Suprapubic skin (tissue), 4 donors: ENCODE data around the gene TNS2.

Experiments used
- EP300 ChIP-seq: sonication (generic); formaldehyde crosslinking; IDR thresholded peaks from one replicate; pipeline ENCODE4 v1.6.1; 2017; ENCODE audit warnings: antibody characterized with exemption
- POLR2AphosphoS5 ChIP-seq, 3 donors: sonication (generic); formaldehyde crosslinking; IDR thresholded peaks; one replicate each; pipeline ENCODE4 v1.6.1; 2017; ENCODE audit warnings: antibody characterized with exemption in 3 of 3
- TF ChIP-seq, protein P1 (sequence below), 2 donors: fragments of 200-600 bp in 1 of 2; fragments of 450-650 bp in 1 of 2; sonication (generic) in 1 of 2; IDR thresholded peaks; one replicate each; pipeline ENCODE4 v1.5.1; 2016 to 2019; ENCODE audit warnings: antibody characterized with exemption in 2 of 2, mild to moderate bottlenecking in 1 of 2, moderate library complexity in 1 of 2

DNA sequence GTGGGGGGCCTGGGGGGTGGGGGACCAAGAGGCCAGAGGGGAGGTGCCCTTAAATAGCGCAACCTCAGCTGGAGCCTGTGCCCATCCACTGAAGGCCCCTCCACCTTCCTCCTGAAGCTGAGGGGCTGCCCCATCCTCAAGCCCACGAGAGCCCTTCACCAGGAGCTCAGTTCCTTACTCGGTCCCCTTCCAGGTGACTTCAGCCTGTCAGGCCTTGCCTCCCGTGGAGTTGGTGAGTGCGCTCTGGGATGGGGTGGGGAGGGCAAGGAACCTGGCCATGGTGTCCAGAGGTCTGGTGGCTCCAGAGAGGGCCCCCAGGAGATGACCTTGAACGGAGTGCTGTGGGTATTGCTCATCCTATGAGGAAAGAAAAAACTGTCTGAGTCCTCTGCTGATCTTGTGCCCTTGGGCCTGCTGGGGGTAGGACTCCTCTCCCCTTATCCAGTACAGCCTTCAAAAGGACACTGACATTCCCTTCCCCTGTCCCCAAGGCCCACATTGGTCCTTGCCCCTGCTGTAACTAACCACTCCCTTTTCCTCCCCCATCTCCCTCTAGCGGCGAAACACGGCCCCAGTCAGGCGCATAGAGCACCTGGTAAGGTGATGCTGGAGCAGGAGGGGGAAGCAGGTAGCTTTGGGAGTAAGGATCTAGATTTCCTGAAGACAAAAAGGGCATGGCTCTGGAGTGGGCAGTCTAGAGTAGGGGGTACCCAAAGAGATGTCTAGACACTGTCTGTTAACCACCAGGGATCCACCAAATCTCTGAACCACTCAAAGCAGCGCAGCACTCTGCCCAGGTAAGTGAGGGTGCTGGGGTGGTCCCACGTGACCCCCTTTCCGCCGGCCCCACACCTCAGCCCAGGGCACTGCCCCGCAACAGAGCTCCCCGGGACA is 3.6 kb downstream of the TNS2 start:
- TF ChIP-seq, protein P1, sequence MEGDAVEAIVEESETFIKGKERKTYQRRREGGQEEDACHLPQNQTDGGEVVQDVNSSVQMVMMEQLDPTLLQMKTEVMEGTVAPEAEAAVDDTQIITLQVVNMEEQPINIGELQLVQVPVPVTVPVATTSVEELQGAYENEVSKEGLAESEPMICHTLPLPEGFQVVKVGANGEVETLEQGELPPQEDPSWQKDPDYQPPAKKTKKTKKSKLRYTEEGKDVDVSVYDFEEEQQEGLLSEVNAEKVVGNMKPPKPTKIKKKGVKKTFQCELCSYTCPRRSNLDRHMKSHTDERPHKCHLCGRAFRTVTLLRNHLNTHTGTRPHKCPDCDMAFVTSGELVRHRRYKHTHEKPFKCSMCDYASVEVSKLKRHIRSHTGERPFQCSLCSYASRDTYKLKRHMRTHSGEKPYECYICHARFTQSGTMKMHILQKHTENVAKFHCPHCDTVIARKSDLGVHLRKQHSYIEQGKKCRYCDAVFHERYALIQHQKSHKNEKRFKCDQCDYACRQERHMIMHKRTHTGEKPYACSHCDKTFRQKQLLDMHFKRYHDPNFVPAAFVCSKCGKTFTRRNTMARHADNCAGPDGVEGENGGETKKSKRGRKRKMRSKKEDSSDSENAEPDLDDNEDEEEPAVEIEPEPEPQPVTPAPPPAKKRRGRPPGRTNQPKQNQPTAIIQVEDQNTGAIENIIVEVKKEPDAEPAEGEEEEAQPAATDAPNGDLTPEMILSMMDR (IDR thresholded peaks at IDR 0.05), result peak; percentile 57 to 70
- no peak for TF ChIP-seq EP300
- no peak for TF ChIP-seq POLR2AphosphoS5 (IDR thresholded peaks at IDR 0.05)
